H9 (cell line): ENCODE results near the gene AFAP1L2. TPM values are rescaled to one million over a fixed set of nuclear protein-coding genes. Genes with fewer than 3 reads are reported as not detected.

Experiments used
- DNase-seq: peaks from one replicate; pipeline ENCODE4 v3.0.0-alpha.2; 2017
- H2AFZ ChIP-seq: one replicate; pipeline ENCODE4 v1.6.1; 2013; ENCODE audit warnings: mild to moderate bottlenecking, low read length, control low read depth, moderate library complexity
- H2AK5ac ChIP-seq: 2 replicates; pipeline ENCODE4 v1.6.1; 2013; ENCODE audit warnings: low read length, control low read depth, mixed read lengths; ENCODE audit not compliant: insufficient read length
- H2BK120ac ChIP-seq: one replicate; pipeline ENCODE4 v1.6.1; 2013; ENCODE audit warnings: low read depth, mild to moderate bottlenecking, low read length, control low read depth, inconsistent platforms; ENCODE audit not compliant: poor library complexity, severe bottlenecking
- H2BK12ac ChIP-seq: 2 replicates; pipeline ENCODE4 v1.6.1; 2013; ENCODE audit warnings: low read length, control low read depth, mixed read lengths, low read depth; ENCODE audit not compliant: insufficient read length
- H2BK15ac ChIP-seq: 2 replicates; pipeline ENCODE4 v1.6.1; 2013; ENCODE audit warnings: low read depth, low read length, control low read depth
- H2BK20ac ChIP-seq: one replicate; pipeline ENCODE4 v1.6.1; 2013; ENCODE audit warnings: low read depth, mild to moderate bottlenecking, low read length, control low read depth, inconsistent platforms; ENCODE audit not compliant: poor library complexity, severe bottlenecking
- H2BK5ac ChIP-seq: 2 replicates; pipeline ENCODE4 v1.6.1; 2013; ENCODE audit warnings: low read length, control low read depth, mixed read lengths; ENCODE audit not compliant: insufficient read length
- H3K14ac ChIP-seq: 2 replicates; pipeline ENCODE4 v1.6.1; 2013; ENCODE audit warnings: low read length, control low read depth; ENCODE audit not compliant: insufficient read depth
- H3K18ac ChIP-seq: 2 replicates; pipeline ENCODE4 v1.6.1; 2013; ENCODE audit warnings: low read depth, mild to moderate bottlenecking, mixed read lengths, low read length, control low read depth; ENCODE audit not compliant: insufficient read length
- H3K23ac ChIP-seq: 2 replicates; pipeline ENCODE4 v1.6.1; 2013; ENCODE audit warnings: low read length, control low read depth, mixed read lengths, low read depth; ENCODE audit not compliant: insufficient read length
- H3K23me2 ChIP-seq: 2 replicates; pipeline ENCODE4 v1.6.1; 2013; ENCODE audit warnings: low read depth, mild to moderate bottlenecking, mixed read lengths, low read length, control low read depth; ENCODE audit not compliant: insufficient read length, poor library complexity, severe bottlenecking
- H3K27ac ChIP-seq: 2 replicates; pipeline ENCODE4 v1.5.1; 2013; ENCODE audit warnings: low read length, control low read depth, mixed read lengths, low read depth; ENCODE audit not compliant: insufficient read length
- H3K27me3 ChIP-seq: 2 replicates; pipeline ENCODE4 v1.6.1; 2013; ENCODE audit warnings: low read length, control low read depth, inconsistent platforms; ENCODE audit not compliant: insufficient read depth
- H3K4ac ChIP-seq: 2 replicates; pipeline ENCODE4 v1.6.1; 2013; ENCODE audit warnings: low read depth, mild to moderate bottlenecking, control low read depth, inconsistent platforms, low read length, moderate library complexity
- H3K4me1 ChIP-seq: 2 replicates; pipeline ENCODE4 v1.6.1; 2013; ENCODE audit warnings: low read length, control low read depth, inconsistent platforms; ENCODE audit not compliant: insufficient read depth
- H3K4me2 ChIP-seq: 2 replicates; pipeline ENCODE4 v1.6.1; 2013; ENCODE audit warnings: low read length, control low read depth, mixed read lengths; ENCODE audit not compliant: insufficient read length, insufficient read depth
- H3K56ac ChIP-seq: 2 replicates; pipeline ENCODE4 v1.6.1; 2013; ENCODE audit warnings: low read depth, mild to moderate bottlenecking, mixed read lengths, low read length, control low read depth; ENCODE audit not compliant: insufficient read length
- H3K79me1 ChIP-seq: 2 replicates; pipeline ENCODE4 v1.6.1; 2013; ENCODE audit warnings: low read depth, mild to moderate bottlenecking, moderate library complexity, low read length, control low read depth, inconsistent platforms; ENCODE audit not compliant: insufficient read depth, poor library complexity, severe bottlenecking
- H3K79me2 ChIP-seq: 2 replicates; pipeline ENCODE4 v1.6.1; 2013; ENCODE audit warnings: low read length, control low read depth, inconsistent platforms; ENCODE audit not compliant: insufficient read depth
- H3K9ac ChIP-seq: 2 replicates; pipeline ENCODE4 v1.6.1; 2013; ENCODE audit warnings: low read length, control low read depth, mixed read lengths; ENCODE audit not compliant: insufficient read length; ENCODE audit errors: extremely low read depth
- H3K9me3 ChIP-seq: one replicate; pipeline ENCODE4 v1.6.1; 2013; ENCODE audit warnings: low read depth, low read length, inconsistent platforms; ENCODE audit not compliant: control insufficient read depth
- H3T11ph ChIP-seq: one replicate; pipeline ENCODE4 v1.6.1; 2013; ENCODE audit warnings: mild to moderate bottlenecking, low read length, control low read depth, inconsistent platforms
- H4K20me1 ChIP-seq: one replicate; pipeline ENCODE4 v1.6.1; 2013; ENCODE audit not compliant: control insufficient read depth, insufficient read length, insufficient read depth
- H4K5ac ChIP-seq: 2 replicates; pipeline ENCODE4 v1.6.1; 2013; ENCODE audit warnings: low read depth, mild to moderate bottlenecking, mixed read lengths, low read length, control low read depth; ENCODE audit not compliant: insufficient read length
- H4K8ac ChIP-seq: replicated peaks from 2 replicates; pipeline ENCODE4 v1.6.1; 2013; ENCODE audit warnings: low read length, control low read depth, mixed read lengths, low read depth; ENCODE audit not compliant: insufficient read length
- H4K91ac ChIP-seq: 2 replicates; pipeline ENCODE4 v1.6.1; 2013; ENCODE audit warnings: low read depth, mild to moderate bottlenecking, moderate library complexity, mixed read lengths, low read length, control low read depth; ENCODE audit not compliant: insufficient read length
- H3K27ac Mint-ChIP-seq, 3 experiments: 2 replicates in 2 of 3; 3 replicates in 1 of 3; pipeline ENCODE4 v1.8.0; 2020 to 2021; ENCODE audit warnings: mixed read lengths in 3 of 3, mild to moderate bottlenecking in 1 of 3, moderate library complexity in 1 of 3
- H3K27me3 Mint-ChIP-seq: 2 replicates; pipeline ENCODE4 v1.8.0; 2021; ENCODE audit warnings: low read depth, mild to moderate bottlenecking, moderate library complexity, mixed read lengths
- H3K36me3 Mint-ChIP-seq, 3 experiments: 2 replicates in 2 of 3; 3 replicates in 1 of 3; pipeline ENCODE4 v1.8.0; 2020 to 2021; ENCODE audit warnings: low read depth in 3 of 3, mixed read lengths in 3 of 3; ENCODE audit not compliant: insufficient read depth in 1 of 3
- H3K4me1 Mint-ChIP-seq, 2 experiments: 2 replicates each; pipeline ENCODE4 v1.8.0; 2020; ENCODE audit warnings: mixed read lengths in 2 of 2
- H3K4me3 Mint-ChIP-seq, 2 experiments: 2 replicates in 1 of 2; 3 replicates in 1 of 2; pipeline ENCODE4 v1.8.0; 2020 to 2021; ENCODE audit warnings: mild to moderate bottlenecking in 2 of 2, mixed read lengths in 2 of 2, moderate library complexity in 1 of 2
- H3K9me3 Mint-ChIP-seq, 2 experiments: 2 replicates in 1 of 2; 3 replicates in 1 of 2; pipeline ENCODE4 v1.8.0; 2020; ENCODE audit warnings: mild to moderate bottlenecking in 2 of 2, mixed read lengths in 2 of 2, moderate library complexity in 1 of 2
- WGBS: extraction: QIAGEN DNeasy Blood & Tissue Kit; methylation state at CpG from one replicate; pipeline ENCODE4 v1.1.7; 2013; ENCODE audit warnings: missing lambda C conversion rate, low lambda C conversion rate, mixed read lengths; ENCODE audit not compliant: insufficient read length; ENCODE audit errors: extremely low coverage; 5-methylcytosine and 5-hydroxymethylcytosine counted together
- total RNA-seq: library from RNA; stranded (reverse); gene quantifications from 2 replicates; pipeline ENCODE4 v1.2.1, GENCODE V29; 2021
- TF ChIP-seq, protein P1 (sequence below): fragments of 200-600 bp; sonication (generic); conservative IDR thresholded peaks from 3 replicates; pipeline ENCODE4 v1.8.0; 2021; ENCODE audit warnings: antibody characterized with exemption, mild to moderate bottlenecking

The AFAP1L2 gene
- total RNA-seq, 1 experiment from 2014 or later = 0.77 TPM

DNA sequence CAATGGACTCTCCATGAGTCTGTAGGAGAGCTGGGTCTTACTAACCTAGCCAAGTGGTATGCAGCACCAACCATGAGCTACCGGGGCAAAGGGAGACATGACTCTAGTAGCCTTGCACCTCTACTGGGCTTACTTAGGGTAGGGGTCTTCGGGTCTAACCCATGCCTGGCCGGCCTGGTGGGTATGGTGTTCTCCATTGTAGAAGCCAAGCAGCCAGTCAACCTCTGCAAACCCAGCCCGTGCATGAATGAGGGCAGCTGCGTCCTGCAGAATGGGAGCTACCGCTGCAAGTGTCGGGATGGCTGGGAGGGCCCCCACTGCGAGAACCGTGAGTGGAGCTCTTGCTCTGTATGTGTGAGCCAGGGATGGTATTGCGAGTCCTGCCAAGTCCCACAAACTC, 114.3 kb downstream of the AFAP1L2 start:
- peaks cover 5% of the 10 kb centered on the region in 2 experiments; a peak in 3 of 5 replicates for H3K9me3 Mint-ChIP-seq
- H3K4me3 Mint-ChIP-seq = no peak overlapping the region
- H4K8ac ChIP-seq = no peak overlapping the region
- no peak overlapping the region for H3K27ac Mint-ChIP-seq
- peaks cover 2% of the 10 kb centered on the region; the same call in 1 of the 2 replicates for H3K27me3 Mint-ChIP-seq
- no peak overlapping the region for H3K4me2 ChIP-seq
- peaks cover 5% of the 10 kb centered on the region in 3 experiments; a peak in 5 of 7 replicates for H3K36me3 Mint-ChIP-seq
- no peak overlapping the region for H2BK12ac ChIP-seq
- H3K14ac ChIP-seq = no peak overlapping the region
- H2BK120ac ChIP-seq = no peak overlapping the region
- no peaks in the 10 kb centered on the region for H3K79me1 ChIP-seq
- H4K91ac ChIP-seq = no peak overlapping the region
- no peak overlapping the region for H2BK5ac ChIP-seq
- H3K9me3 ChIP-seq = no peaks in the 10 kb centered on the region
- no CpG with 5 or more reads among the region's 10 CpGs for WGBS
- H3K9ac ChIP-seq = no peak overlapping the region
- no peaks in the 10 kb centered on the region for H3K4me1 ChIP-seq
- DNase-seq = no peak
- no peak overlapping the region for H3K56ac ChIP-seq
- H3K27me3 ChIP-seq = no peaks in the 10 kb centered on the region
- no peak overlapping the region for H2AK5ac ChIP-seq
- H2BK20ac ChIP-seq = no peak overlapping the region
- no peak overlapping the region for H3K27ac ChIP-seq
- H3K18ac ChIP-seq = no peak overlapping the region
- no peak overlapping the region for H3K23ac ChIP-seq
- no peak overlapping the region for H2BK15ac ChIP-seq
- no peak overlapping the region for H4K5ac ChIP-seq
- no peaks in the 10 kb centered on the region for H3K23me2 ChIP-seq
- H3T11ph ChIP-seq = no peak overlapping the region
- no peak overlapping the region for H3K4ac ChIP-seq
- TF ChIP-seq, protein P1, sequence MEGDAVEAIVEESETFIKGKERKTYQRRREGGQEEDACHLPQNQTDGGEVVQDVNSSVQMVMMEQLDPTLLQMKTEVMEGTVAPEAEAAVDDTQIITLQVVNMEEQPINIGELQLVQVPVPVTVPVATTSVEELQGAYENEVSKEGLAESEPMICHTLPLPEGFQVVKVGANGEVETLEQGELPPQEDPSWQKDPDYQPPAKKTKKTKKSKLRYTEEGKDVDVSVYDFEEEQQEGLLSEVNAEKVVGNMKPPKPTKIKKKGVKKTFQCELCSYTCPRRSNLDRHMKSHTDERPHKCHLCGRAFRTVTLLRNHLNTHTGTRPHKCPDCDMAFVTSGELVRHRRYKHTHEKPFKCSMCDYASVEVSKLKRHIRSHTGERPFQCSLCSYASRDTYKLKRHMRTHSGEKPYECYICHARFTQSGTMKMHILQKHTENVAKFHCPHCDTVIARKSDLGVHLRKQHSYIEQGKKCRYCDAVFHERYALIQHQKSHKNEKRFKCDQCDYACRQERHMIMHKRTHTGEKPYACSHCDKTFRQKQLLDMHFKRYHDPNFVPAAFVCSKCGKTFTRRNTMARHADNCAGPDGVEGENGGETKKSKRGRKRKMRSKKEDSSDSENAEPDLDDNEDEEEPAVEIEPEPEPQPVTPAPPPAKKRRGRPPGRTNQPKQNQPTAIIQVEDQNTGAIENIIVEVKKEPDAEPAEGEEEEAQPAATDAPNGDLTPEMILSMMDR = no peak
- H2AFZ ChIP-seq = no peak overlapping the region
- no peaks in the 10 kb centered on the region for H3K79me2 ChIP-seq
- no peaks in the 10 kb centered on the region for H3K4me1 Mint-ChIP-seq
- H4K20me1 ChIP-seq = no peaks in the 10 kb centered on the region
